ENCODE data around the gene CASK.

DNA sequence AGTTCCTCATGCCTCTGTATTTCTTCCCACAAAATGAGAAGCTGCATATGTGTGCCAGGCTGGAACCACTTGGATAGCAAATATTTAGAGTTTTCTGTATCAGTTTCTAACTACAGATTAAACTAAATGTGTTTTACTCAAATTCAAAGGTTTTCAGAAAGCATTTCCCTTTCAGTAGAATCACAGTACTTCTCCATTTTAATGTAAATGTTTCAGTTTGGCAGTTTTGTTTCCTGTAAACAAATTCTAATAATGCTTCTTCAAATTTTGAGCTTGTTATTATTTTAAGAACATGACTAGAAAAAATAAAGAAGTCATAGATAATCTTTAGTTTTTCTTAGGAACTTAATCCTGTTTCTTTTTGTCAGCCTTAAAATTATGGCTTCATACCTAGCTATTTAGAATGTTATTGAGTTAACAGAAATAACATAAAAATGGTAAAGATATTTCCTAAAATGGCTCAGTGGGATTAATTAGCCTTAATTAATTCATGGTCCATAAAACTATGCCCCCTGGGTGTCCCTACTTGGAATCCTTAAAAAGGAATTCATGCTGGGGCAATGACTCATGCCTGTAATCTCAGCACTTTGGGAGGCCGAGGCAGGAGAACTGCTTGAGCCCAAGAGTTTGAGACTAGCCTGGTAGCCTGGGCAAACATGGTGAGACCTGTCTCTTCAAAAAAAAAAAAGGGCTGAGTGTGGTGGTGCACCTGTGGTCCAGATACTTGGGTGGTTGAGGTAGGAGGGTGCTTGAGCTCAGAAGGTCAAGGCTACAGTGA, 318.4 kb downstream of the CASK start:
- TF ChIP-seq EZH2 (IDR thresholded peaks at IDR 0.05) (no peak), POLR2AphosphoS5 (IDR thresholded peaks at IDR 0.05; ENCODE audit: borderline replicate concordance, low read depth, low read length) (no peak)
